Endometrial microvascular endothelial cells (primary cell): ENCODE data around the gene PDCD4. TPM values are rescaled to one million over a fixed set of nuclear protein-coding genes. Genes with fewer than 3 reads are reported as not detected.

Experiments
- in situ Hi-C: cut with HindIII; loops from 2 replicates; pipeline ENCODE4 v1.10.0; 2017; ENCODE audit warnings: low sequenced_read_pairs, low pct_unique_long_range_greater_than_20kb; ENCODE audit errors: inconsistent ontology term
- total RNA-seq: library from RNA; depleted of rRNA; stranded (reverse); fragments of >200 nt; gene quantifications from one replicate; pipeline ENCODE4 v1.2.3, GENCODE V29; 2015; ENCODE audit errors: inconsistent ontology term

The PDCD4 gene
- total RNA-seq, 1 donor from 2014 or later: 18.7 TPM

GRCh38 chr10:110872145-110872983, 636 bp downstream of the PDCD4 start:
- in situ Hi-C loops: loop anchor here (25.0 kb wide), 1 partner anchor 135 kb away; no protein-coding TSS in a partner anchor

GRCh38 chr10:110872984-110873923, 1.5 kb downstream of the PDCD4 start:
- in situ Hi-C loops: loop anchor here (25.0 kb wide), 1 partner anchor 136 kb away; no protein-coding TSS in a partner anchor

GRCh38 chr10:110873951-110874350, 2.2 kb downstream of the PDCD4 start:
- in situ Hi-C loops: loop anchor here (25.0 kb wide), 1 partner anchor 137 kb away; no protein-coding TSS in a partner anchor

- in situ Hi-C loops: no loop called here
These were observed 4.3 kb downstream of the PDCD4 start for GRCh38 chr10:110876000-110876399.

GRCh38 chr10:110876788-110877187, 5.1 kb downstream of the PDCD4 start:
- in situ Hi-C loops: no loop called here

GRCh38 chr10:110880012-110880411, 8.3 kb downstream of the PDCD4 start:
- in situ Hi-C loops: no loop called here

GRCh38 chr10:110881247-110881646, 9.5 kb downstream of the PDCD4 start:
- in situ Hi-C loops: no loop called here

- in situ Hi-C loops: no loop called here
These were observed 10.2 kb downstream of the PDCD4 start for GRCh38 chr10:110881905-110882304.

- in situ Hi-C loops: no loop called here
These were observed 12.2 kb downstream of the PDCD4 start for GRCh38 chr10:110883924-110884323.

- in situ Hi-C loops: no loop called here
These were observed 14.4 kb downstream of the PDCD4 start for GRCh38 chr10:110885932-110886674.

GRCh38 chr10:110887560-110887959, 15.8 kb downstream of the PDCD4 start:
- in situ Hi-C loops: no loop called here

- in situ Hi-C loops: no loop called here
These were observed 21.0 kb downstream of the PDCD4 start for GRCh38 chr10:110892602-110893288.

GRCh38 chr10:110893559-110894179, 21.9 kb downstream of the PDCD4 start:
- in situ Hi-C loops: no loop called here

- in situ Hi-C loops: no loop called here
These were observed 25.5 kb downstream of the PDCD4 start for GRCh38 chr10:110897184-110897583.

GRCh38 chr10:110898391-110898790, 26.7 kb downstream of the PDCD4 start:
- in situ Hi-C loops: no loop called here

- in situ Hi-C loops: no loop called here
These were observed 29.3 kb downstream of the PDCD4 start for GRCh38 chr10:110900983-110901382.

GRCh38 chr10:110901954-110902819, 30.5 kb downstream of the PDCD4 start:
- in situ Hi-C loops: no loop called here
